Urinary bladder (tissue), 4 donors: Measurements from ENCODE around the gene GDA. TPM values are rescaled to one million over a fixed set of nuclear protein-coding genes. Genes with fewer than 3 reads are reported as not detected.

Experiments used
- DNase-seq: peaks from one replicate; pipeline ENCODE4 v3.0.0-alpha.2; 2015; ENCODE audit errors: extremely low spot score
- H3K27ac ChIP-seq: one replicate; pipeline ENCODE4 v1.5.1; 2013; ENCODE audit warnings: low read depth, mild to moderate bottlenecking, moderate library complexity
- H3K36me3 ChIP-seq: one replicate; pipeline ENCODE4 v1.6.1; 2013; ENCODE audit warnings: mild to moderate bottlenecking, moderate library complexity; ENCODE audit not compliant: insufficient read depth
- H3K4me1 ChIP-seq: one replicate; pipeline ENCODE4 v1.6.1; 2013; ENCODE audit warnings: mild to moderate bottlenecking, moderate library complexity; ENCODE audit not compliant: insufficient read depth
- H3K4me3 ChIP-seq: one replicate; pipeline ENCODE4 v1.5.1; 2013; ENCODE audit warnings: low read depth, low read length
- WGBS: extraction: QIAGEN DNeasy Blood & Tissue Kit; methylation state at CpG from one replicate; pipeline ENCODE4 v1.1.7; 2013; 5-methylcytosine and 5-hydroxymethylcytosine counted together
- polyA plus RNA-seq: library from polyadenylated mRNA; stranded (reverse); fragments of 200-250 nt; gene quantifications from one replicate; pipeline ENCODE4 v1.2.3, GENCODE V29; 2013
- total RNA-seq: library from RNA; depleted of rRNA; stranded (reverse); fragments of >200 nt; gene quantifications from one replicate; pipeline ENCODE4 v1.2.3, GENCODE V29; 2014
- donor health status: healthy with polysubstance abuse.
- donor health status: healthy.

Gene GDA
- total RNA-seq (5.4 TPM), polyA plus RNA-seq (2.1 TPM)

GRCh38 chr9:72149231-72149975 is at the start of gene GDA:
TSS of gene GDA (plus strand) at chr9:72149440. CDS start at chr9:72149560, 120 bp downstream.
- Histone ChIP-seq H3K4me3 (peak within 1 kb of the TSS; percentile 29), H3K36me3 (no peaks in the 10 kb centered on the region), H3K4me1 (no peaks in the 10 kb centered on the region), H3K27ac (no peak within 1 kb of the TSS)
- 2% methylated on average over 70 of the region's 70 CpGs for WGBS
- DNase-seq, result no peak

- 85% methylated on average over 2 of the region's 2 CpGs for WGBS
- no peaks in the 10 kb centered on the region for H3K36me3 ChIP-seq
- no peaks in the 10 kb centered on the region for H3K4me1 ChIP-seq
- no peak overlapping the region for H3K27ac ChIP-seq
- no peak overlapping the region for H3K4me3 ChIP-seq
- no peak for DNase-seq
Observed at GRCh38 chr9:72102520-72102919, 46.7 kb upstream of the GDA start.

- DNase-seq, result no peak
- Histone ChIP-seq H3K36me3 (no peaks in the 10 kb centered on the region), H3K4me1 (no peaks in the 10 kb centered on the region), H3K27ac (no peak overlapping the region), H3K4me3 (no peak overlapping the region)
- WGBS, result 91% methylated on average over 2 of the region's 2 CpGs
Observed at GRCh38 chr9:72113056-72113455, 36.2 kb upstream of the GDA start.

- 73% methylated on average over 2 of the region's 2 CpGs for WGBS
- no peaks in the 10 kb centered on the region for H3K4me1 ChIP-seq
- no peak for DNase-seq
- H3K4me3 ChIP-seq, result no peak overlapping the region
- no peak overlapping the region for H3K27ac ChIP-seq
- H3K36me3 ChIP-seq, result no peaks in the 10 kb centered on the region
Observed at GRCh38 chr9:72119853-72120252, 29.4 kb upstream of the GDA start.

GRCh38 chr9:72124947-72125346 is 24.3 kb upstream of the GDA start:
- Histone ChIP-seq H3K27ac (no peak overlapping the region), H3K4me1 (no peaks in the 10 kb centered on the region), H3K36me3 (no peaks in the 10 kb centered on the region), H3K4me3 (no peak overlapping the region)
- no peak for DNase-seq
- WGBS, result 65% methylated on average over 2 of the region's 2 CpGs

- 25% methylated on average over 2 of the region's 2 CpGs for WGBS
- H3K4me3 ChIP-seq, result no peak overlapping the region
- H3K4me1 ChIP-seq, result no peaks in the 10 kb centered on the region
- no peak for DNase-seq
- H3K27ac ChIP-seq, result no peak overlapping the region
- no peaks in the 10 kb centered on the region for H3K36me3 ChIP-seq
Observed at GRCh38 chr9:72127753-72128152, 21.5 kb upstream of the GDA start.

GRCh38 chr9:72128526-72128925 is 20.7 kb upstream of the GDA start:
- WGBS, result 41% methylated on average over 2 of the region's 2 CpGs
- no peaks in the 10 kb centered on the region for H3K36me3 ChIP-seq

GRCh38 chr9:72129271-72130156 is 19.7 kb upstream of the GDA start:
- no peaks in the 10 kb centered on the region for H3K36me3 ChIP-seq
- 64% methylated on average over 9 of the region's 9 CpGs for WGBS

More at GRCh38 chr9:72128526-72128925, 20.7 kb upstream of the GDA start:
- no peak overlapping the region for H3K27ac ChIP-seq
- H3K4me1 ChIP-seq, result no peaks in the 10 kb centered on the region
- DNase-seq, result no peak
- H3K4me3 ChIP-seq, result no peak overlapping the region

GRCh38 chr9:72130321-72130720 is 18.9 kb upstream of the GDA start:
- H3K4me1 ChIP-seq, result no peaks in the 10 kb centered on the region
- no peak overlapping the region for H3K27ac ChIP-seq
- DNase-seq, result no peak
- no peak overlapping the region for H3K4me3 ChIP-seq
- no peaks in the 10 kb centered on the region for H3K36me3 ChIP-seq

More at GRCh38 chr9:72129271-72130156, 19.7 kb upstream of the GDA start:
- no peaks in the 10 kb centered on the region for H3K4me1 ChIP-seq
- DNase-seq, result no peak
- no peak overlapping the region for H3K27ac ChIP-seq
- no peak overlapping the region for H3K4me3 ChIP-seq

GRCh38 chr9:72131206-72131605 is 18.0 kb upstream of the GDA start:
- Histone ChIP-seq H3K36me3 (no peaks in the 10 kb centered on the region), H3K4me3 (no peak overlapping the region), H3K4me1 (no peaks in the 10 kb centered on the region), H3K27ac (no peak overlapping the region)
- 85% methylated on average over 4 of the region's 4 CpGs for WGBS
- DNase-seq, result no peak

GRCh38 chr9:72132052-72132451 is 17.2 kb upstream of the GDA start:
- H3K4me1 ChIP-seq, result no peaks in the 10 kb centered on the region
- no peaks in the 10 kb centered on the region for H3K36me3 ChIP-seq
- no peak overlapping the region for H3K27ac ChIP-seq
- no peak overlapping the region for H3K4me3 ChIP-seq
- 71% methylated on average over 1 of the region's 1 CpG for WGBS
- no peak for DNase-seq

- 75% methylated on average over 3 of the region's 3 CpGs for WGBS
- DNase-seq, result no peak
- Histone ChIP-seq H3K27ac (no peak overlapping the region), H3K4me3 (no peak overlapping the region), H3K4me1 (no peaks in the 10 kb centered on the region), H3K36me3 (no peaks in the 10 kb centered on the region)
Observed at GRCh38 chr9:72133365-72134035, 15.7 kb upstream of the GDA start.

- Histone ChIP-seq H3K4me1 (no peaks in the 10 kb centered on the region), H3K27ac (no peak overlapping the region), H3K36me3 (no peaks in the 10 kb centered on the region), H3K4me3 (no peak overlapping the region)
- no peak for DNase-seq
- 91% methylated on average over 1 of the region's 1 CpG for WGBS
Observed at GRCh38 chr9:72134801-72135200, 14.4 kb upstream of the GDA start.
